GM21717 (cell line): ENCODE data around the gene SSTR3.

Experiments used
- ATAC-seq: cut with Tn5 transposase; IDR thresholded peaks from one replicate; pipeline ENCODE4 v1.9.1; 2021; ENCODE audit warnings: mild to moderate bottlenecking, moderate library complexity; ENCODE audit not compliant: unreplicated experiment

SSTR3 gene

DNA sequence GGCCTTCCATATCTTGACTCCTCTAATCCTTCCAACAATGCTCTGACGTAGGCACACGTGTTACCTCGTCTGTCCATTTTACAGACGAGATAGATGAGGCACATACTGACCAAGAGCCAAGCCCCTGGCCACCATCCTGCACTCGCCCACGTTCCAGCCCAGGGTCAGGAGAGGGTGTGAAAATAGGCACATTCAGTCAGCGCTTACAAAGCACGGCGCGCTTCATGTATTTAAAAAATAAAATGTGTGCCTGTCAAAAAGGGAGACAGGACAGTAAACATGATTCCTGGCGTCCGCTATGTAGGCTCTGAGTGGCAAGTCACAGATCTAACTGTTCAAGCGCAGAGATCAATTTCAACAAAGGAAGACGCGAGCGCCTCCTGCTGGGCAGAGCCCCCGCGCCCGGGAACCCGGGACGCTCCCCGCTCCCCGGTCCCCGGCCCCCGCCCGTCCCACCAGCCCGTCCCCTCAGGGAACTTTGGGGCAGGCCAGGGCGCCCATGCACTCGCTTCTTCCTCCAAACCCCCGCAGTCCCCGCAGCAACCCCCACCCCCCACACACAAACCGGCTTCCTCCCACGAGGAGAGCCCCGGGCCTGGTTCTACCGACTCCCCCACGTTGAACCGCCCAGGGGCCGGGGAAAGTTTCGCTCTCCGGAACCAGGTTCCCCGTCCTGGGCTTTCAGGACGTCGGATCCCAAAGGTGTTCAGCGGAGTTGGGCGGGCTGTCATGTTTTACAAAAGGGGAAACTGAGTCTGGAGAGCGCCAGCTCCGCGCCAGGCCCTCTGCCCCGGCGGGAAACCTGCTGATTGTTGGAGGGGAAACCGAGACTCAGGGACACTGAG, 13.8 kb downstream of the SSTR3 start:
- peak; percentile 12 for ATAC-seq

DNA sequence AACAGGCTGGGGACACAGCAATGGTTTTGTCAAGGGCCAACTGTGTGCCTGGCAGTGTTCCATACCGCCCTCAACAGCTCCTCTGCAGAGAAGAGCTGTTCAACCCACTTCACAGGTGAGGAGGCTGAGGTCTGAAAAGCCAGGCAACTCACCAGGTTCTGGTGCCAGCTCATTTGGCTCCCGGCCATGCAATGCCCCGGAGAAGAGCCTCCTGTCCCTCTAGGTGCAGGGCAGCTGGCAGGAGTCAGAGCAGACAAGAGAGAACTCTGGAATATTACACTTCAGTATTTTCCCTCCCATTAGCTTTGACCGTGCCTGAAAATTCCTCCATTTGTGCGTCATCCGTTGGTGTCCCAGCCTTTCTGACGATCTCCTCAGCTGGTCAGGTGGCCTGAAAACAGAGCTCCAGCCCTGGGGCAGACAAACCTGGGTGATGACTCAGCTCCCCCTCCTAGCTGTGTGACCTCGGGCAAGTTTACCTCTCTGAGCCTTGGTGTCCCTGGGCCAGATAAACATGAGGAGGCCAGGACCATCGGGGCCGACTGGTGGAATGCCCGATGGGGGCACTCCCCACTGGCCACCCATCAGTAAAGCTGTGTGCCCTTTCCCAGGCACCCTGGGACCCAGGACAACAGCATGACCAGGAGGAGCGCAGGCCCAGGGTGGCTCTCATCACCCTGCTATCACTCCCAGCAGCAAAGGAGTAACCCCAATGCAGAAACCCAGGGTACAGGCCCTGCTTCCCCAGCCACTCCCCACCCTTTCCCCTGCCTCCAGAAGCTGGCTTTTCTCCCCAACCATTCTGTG, 14.6 kb downstream of the SSTR3 start:
- no peak for ATAC-seq

DNA sequence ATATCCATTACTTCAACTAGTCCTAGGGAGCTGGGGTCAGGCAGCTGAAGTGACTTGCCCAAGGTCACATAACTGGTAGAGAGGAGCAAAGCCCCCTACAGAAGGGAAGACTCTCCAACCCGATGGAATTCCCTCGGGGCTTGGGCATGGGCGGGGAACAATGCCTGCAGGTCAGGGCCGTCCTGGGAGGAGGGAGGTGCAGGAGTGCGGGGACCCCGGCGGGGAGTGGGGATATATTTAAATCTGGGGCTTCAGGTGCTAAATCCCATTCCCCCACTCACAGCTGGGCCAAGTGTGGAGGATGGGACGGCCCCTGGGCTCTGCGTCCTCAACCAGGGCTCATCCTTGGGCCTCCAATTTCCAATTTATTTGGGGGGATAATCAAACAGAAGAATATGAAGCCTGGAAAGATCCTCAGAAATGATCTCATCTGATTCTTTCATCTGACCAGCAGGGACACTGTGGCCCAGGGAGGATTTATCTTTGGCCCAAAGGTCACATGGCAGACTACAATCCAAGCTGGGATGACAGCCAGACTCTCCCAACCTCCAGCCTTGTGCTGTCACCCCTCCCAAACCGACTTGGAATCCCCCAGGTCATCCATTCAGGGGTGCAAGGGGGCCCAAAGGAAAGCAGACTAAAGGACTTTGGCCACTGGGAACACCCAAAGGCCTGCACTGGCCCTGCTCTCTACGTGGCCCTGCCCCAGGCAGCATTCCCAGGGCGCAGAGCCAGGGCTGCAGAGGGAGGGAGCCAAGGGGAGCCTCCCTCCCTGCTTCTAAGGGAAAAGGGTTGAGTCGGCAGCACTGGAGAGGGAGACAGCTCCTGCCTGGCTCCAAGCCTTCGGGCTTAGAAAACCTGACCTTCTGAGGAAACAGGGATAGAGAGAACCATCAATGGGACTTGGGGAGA, 15.5 kb downstream of the SSTR3 start:
- no peak for ATAC-seq

DNA sequence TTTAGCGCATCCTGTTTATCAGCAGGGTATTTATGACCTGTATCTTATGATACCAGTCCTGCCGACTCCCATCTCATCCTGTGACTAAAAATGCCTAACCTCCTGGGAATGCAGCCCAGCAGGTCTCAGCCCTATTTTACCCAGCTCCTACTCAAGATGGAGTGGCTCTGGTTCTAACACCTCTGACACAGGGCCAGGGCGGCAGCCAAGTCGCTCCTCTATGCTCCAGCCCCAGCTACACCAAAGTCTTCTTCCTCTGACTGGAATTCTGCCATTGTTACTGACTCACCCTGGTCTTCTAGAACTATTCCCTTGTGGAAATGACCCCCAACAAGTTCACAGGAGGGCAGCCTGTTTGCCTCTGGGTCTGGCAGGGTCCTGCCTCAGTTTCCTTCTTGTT, 16.4 kb downstream of the SSTR3 start:
- no peak for ATAC-seq

DNA sequence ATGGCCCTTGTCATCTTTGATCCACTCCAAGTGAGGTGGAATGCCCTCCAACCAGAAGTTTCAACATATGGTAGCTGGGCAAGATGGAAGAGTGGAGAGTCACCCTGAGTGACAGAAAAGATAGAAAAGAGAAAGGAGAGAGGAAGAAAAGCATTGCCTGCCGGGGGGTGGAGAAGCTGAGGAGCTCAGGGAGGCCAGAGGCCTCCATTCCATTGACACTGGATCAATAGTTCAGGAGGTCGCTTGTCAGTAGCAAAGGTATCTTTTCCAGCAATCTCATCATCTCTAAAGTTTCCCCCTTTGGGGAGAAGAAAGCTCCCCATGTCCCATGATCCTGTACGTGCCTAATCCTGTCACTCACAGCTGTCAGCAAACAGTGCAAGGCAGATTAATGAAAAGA, 17.5 kb downstream of the SSTR3 start:
- ATAC-seq, result no peak

DNA sequence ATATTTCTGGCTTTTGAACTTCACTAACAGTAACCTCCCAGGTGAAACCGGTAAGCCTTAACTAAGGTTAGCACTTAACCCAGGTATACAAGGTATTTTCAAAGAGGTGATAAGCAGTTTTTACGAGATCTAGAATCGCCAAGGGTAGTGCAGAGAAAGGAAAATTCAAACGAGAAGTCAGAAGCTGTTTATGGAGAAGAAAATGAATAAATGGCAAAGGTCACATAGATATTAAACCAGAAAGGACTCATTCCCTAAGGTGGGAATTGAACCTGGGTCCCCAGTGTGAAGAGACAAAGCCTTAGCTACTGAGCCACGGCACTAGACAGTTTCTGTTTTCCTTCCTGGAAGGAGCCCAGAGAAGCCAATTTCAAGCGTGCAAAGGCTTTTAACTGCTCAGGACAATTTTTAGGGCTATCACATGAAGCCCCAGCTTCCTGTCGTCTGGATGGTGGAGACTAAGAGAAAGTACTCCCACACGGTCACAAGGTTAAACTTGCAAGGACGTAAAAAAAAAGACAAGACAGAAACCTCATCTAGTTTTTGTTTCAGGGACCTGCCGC, 18.6 kb downstream of the SSTR3 start:
- ATAC-seq, result no peak

DNA sequence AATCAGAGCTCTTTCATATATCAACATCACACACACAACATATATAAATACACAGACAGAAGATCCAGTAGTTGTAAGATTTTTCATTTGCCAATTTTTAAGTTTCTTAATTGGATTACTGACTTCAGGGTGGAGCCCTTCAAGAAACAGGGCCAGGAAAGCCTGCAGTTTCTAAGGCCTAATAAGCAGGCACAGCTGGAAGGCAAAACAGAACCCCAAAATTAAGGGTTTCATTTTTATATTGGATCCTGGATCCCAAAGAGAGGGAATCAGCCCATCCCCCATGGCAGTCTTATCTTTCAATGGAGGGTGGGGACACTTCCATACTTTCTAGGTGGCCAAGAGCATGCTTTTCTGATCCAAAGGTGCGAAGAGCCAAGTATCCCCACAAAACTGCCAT, 19.5 kb downstream of the SSTR3 start:
- ATAC-seq, result no peak

DNA sequence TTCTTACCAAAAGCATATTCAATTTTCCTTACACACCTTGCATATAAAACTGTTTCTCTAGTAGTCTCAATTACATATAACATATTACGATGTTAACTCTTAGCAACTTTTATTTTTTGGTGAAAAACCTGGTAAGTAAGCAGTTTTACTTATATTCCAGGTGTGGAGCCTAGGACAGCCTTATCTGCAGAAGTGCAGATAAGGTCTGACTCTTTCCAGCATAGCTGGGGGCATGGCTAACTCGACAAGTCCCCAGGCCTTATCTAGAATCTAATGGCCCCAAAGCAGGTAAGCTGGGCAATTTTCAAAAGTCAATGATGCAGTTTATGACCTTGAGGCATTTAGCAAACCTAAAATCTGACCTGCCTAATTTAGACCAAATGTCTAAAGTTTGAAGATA, 20.1 kb downstream of the SSTR3 start:
- ATAC-seq, result no peak

DNA sequence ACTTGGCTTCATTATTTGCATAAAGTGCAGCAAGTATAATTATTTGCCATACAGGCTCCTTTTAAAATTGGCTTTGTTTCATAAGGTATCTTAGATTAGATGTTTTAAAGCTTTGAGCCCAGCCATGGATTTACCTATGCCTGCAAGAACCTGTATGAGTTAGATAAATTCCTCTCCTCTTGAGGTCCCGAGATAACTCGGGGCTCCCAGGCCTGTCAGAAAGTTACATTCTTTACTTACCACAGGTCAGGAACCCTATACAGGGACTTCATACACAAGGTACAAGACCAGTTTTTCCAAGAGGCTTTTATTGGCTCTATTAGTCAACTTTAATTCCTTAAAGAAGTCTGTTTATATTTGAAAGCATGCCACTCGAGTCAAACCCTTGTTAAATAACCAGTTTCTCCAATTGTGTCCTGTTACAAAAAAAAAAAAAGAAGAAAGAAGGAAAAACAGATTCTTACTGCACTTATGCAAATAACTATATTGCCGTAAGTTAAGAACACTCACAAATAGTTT, 22.0 kb downstream of the SSTR3 start:
- no peak for ATAC-seq

DNA sequence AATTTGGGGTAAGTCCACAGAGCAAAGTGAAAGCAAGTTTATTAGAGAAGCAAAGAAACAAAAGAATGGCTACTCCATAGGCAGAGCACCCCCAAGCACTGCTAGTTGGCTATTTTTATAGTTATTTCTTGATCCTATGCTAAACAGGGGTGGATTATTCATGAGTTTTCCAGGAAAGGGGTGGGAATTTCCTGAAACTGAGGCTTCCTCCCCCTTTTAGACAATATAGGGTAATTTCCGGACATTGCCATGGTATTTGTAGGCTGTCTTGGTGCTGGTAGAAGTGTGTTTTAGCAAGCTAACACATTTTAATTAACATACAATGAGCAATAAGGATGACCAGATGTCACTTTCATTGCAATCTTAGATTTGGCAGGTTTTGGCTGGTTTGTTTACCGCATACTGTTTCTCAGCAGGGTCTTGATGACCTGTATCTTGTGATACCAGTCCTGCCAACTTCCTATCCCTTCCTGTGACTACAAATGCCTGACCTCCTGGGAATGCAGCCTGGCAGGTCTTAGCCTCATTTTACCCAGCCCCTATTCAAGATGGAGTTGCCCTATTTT, 23.3 kb downstream of the SSTR3 start:
- no peak for ATAC-seq

DNA sequence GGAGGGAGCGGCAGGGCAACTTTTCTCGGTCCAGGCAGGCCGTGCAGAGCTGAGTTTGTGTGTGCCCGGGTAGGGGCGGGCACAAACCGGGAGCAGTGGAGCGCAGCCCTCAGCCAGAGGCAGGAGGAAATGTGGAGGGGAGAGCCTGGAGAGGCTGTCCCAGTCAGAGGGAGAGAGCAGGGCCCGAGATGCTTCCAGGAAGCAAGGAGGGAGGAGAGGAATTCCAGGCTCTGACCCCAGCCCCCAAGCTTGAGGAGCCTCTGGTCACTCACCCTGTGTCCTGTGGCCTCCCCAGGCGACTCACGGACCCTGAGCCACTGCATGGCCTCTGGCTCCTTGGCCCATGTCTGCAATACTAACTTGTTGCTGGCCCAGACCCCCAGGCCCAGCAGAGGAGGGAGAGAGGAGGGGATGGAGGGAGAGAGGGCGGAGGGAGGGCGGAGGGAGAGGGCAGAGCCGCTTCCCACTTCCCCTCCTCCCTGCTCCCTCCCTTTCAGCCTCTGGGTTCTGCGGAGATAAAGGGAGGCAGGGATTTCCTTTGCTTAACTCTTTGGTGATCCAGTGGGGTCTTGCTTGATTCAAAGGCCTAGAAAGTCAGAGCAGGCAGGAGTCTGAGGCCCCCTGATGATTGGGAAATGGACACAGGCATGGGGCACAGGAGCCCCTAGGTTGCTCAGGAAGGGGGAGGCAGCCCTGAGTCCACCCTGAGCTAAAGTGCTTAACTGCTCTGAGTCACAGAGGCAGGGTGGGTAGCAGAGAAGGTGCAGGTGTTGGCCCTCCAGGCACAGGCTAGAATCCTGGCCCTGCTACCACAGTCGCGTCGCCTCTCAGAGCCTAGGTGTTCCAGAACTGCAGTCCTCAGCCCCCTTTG, 24.2 kb downstream of the SSTR3 start, which contains the start of gene C1QTNF6:
Gene C1QTNF6, minus strand, starts transcription at position 357 of the 871 bp plus-strand sequence. Its CDS starts 34 bp downstream, at position 323.
- ATAC-seq, result no peak

DNA sequence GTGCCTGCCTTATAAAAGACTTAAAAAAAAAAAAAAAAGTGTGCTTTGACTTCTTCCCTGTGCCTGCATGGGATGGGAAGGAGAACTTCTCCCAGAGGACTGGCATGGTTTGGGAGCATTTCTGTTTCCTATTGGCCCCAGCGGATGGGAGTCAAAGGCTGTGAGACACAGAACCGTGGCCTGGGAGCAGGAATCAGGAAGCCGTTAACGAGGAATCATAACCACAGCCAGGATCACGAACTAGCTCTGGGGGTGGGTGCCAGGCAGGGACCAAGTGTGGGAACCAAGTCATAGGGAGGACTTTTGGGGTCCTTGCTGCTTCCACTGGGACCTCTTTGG, 24.8 kb downstream of the SSTR3 start:
- no peak for ATAC-seq

DNA sequence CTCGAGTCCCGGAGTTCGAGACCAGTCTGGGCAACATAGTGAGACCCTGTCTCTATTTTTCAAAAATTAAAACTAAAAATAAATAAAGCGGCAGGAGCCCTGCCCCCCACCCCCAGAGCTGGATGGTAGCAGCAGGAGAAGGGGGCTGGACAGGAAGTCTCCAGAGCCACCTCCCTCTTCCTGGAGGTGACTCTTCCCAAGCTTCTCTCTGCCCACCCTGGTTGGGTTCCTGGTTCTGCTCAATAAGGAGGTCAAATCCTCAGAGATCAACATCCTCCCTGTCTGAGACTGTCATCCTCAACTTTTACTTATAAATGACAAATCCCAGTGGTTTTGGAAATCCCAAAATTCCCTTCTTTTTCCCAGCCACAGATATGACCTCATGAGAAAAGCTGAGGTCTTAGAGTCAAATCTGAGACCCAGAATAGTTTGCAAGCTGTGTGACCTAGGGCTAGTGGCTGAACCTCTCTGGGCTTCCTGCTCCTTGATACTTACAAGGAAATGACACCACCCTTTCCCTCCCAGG, 25.2 kb downstream of the SSTR3 start:
- ATAC-seq, result no peak

DNA sequence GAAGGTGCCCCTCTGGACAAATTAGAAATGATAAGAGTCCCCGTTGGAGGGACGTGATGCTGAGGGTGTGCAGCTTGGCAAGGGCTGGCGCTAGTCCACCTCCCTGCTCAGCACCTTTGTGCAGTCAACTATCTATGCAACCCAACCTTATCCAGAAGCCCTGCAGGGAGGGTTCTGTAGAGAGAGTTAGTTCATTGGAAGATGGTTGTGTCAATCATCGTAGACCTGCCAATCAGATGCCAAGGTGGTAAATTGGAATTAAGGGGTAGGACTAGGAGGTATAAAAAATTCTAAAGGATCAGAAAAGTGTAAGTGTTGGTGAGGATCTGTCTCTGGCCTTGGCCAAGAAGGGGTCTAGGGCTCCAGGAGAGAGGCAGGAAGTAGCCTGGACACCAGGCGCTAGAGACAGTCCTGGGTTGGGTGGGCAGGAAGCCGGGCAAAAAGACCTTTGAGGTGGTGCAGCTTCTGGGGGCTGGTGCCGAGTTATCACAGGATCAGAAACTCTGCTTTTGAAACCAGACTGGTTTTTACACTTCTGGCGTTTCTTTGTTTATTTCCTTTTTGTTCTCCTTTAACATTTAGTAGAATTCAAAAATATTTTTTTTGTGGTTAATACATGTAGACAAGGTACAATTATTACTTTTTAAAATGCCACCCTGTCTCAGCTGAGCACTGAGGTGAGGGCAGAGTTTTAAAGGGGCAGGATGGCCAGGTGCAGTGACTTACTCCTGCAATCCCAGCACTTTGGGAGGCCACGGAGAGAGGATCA, 25.9 kb downstream of the SSTR3 start:
- no peak for ATAC-seq

DNA sequence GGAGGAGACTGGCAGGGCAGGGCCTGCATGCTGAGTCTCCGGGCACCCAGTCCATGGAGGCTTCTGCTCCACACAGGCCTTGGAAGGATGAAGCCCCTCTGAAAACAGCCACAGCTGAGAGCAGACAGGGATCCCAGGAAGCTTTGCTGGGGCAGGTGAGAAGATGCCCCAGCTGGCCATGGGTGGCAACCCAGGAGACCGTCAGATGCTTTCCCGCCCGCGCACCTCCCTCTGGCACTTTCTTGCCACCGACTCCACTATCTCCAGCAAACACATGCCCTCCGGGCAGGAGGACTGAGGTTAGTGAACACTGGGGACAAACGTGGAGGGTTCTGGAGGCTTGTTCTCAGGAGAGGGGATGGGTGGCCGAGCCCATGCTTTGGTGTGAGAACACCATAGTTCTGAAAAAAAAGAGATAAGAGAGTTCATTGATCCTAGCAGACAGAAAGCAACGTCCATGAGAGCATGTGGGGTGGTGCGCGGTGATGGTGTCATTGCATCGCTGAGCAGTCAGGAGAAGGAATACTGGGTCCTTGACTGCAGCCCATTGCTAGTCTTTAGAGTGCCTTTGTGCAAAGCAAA, 26.5 kb downstream of the SSTR3 start:
- no peak for ATAC-seq

DNA sequence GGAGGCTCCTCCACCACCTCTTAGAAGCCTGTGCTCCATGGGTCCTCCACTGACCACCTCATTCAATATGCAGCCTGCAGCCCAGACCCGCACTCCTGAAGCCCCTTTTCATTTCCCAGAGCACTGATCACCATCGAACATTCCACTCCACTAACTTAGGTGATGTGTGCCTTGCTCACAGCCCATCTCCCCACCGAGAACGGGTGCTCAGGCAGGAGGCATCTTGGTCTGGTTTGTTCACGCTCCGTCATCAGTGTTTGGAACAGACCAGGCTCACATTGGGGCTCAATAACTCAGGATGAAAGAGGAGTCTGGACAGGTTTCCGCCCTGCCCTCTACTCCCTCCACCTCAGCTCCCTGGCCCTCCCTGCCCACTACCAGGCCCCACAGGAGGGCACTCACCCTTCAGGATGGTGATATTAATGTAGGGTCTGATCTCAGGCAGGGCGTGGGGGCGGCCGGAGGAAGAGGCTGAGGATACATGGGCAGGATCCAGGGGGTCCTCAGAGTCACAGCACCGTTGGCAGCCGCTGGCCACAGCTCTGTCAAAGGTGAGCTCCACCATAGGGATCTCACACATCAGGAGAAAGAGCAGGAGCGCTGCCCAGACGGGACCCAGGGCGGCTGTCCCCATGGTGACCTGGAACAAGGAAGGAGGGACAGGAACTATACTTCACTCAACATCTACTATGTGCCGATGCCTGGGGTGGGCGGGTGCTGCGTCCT, 27.3 kb downstream of the SSTR3 start:
- ATAC-seq, result no peak

DNA sequence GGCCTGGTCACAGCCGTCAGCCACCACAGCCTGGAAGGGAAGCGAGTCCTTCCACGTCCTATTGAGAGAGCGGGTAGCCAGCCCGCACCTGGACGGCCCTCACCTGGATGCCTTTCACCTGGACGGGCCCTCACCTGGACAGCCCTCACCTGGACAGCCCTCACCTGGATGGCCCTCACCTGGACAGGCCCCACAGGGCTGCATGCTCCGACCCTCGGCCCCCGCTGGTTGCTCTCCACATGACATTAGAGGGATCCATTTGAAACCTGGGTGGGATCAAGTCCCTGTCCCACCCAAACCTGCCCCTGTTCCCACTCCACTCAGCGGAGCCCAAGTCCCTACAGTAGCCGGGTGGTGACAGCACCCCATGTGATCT, 27.9 kb downstream of the SSTR3 start:
- ATAC-seq, result no peak
